ENCODE results near the gene NOVA1. TPM values are rescaled to one million over a fixed set of nuclear protein-coding genes. Genes with fewer than 3 reads are reported as not detected.

The NOVA1 gene
- total RNA-seq, 1 experiment from 2014 or later = not detected

GRCh38 chr14:26463136-26463535 lies 134.7 kb downstream of the NOVA1 start:
- H3K9me3 ChIP-seq (ENCODE audit: low read length) = peaks cover 73% of the 10 kb centered on the region
- DNase-seq = no peak

GRCh38 chr14:26454105-26454504 lies 143.7 kb downstream of the NOVA1 start:
- Histone ChIP-seq H3K27ac (ENCODE audit: low read length) (no peak overlapping the region), H2AFZ (ENCODE audit: low read length) (no peak overlapping the region), H3K4me1 (ENCODE audit: low read length) (no peaks in the 10 kb centered on the region), H3K4me3 (ENCODE audit: low read length) (no peak overlapping the region), H3K9ac (ENCODE audit: low read length) (no peak overlapping the region), H3K9me2 (replicated peaks; ENCODE audit: insufficient read depth, low read length) (no peaks in the 10 kb centered on the region), H3K36me3 (ENCODE audit: insufficient read depth, low read length) (no peaks in the 10 kb centered on the region), H3K27me3 (ENCODE audit: low read length) (no peaks in the 10 kb centered on the region), H3K79me2 (ENCODE audit: low read length) (no peaks in the 10 kb centered on the region), H4K20me1 (ENCODE audit: insufficient read depth, low read depth, low read length) (no peaks in the 10 kb centered on the region), H3K9me3 (ENCODE audit: low read length) (peaks cover 70% of the 10 kb centered on the region), H3K4me2 (ENCODE audit: low read depth, low read length, poor library complexity, severe bottlenecking) (no peak overlapping the region)
- DNase-seq = no peak

More at GRCh38 chr14:26463136-26463535, 134.7 kb downstream of the NOVA1 start:
- Histone ChIP-seq H3K9ac (ENCODE audit: low read length) (no peak overlapping the region), H3K4me1 (ENCODE audit: low read length) (no peaks in the 10 kb centered on the region), H3K36me3 (ENCODE audit: insufficient read depth, low read length) (no peaks in the 10 kb centered on the region), H3K9me2 (replicated peaks; ENCODE audit: insufficient read depth, low read length) (no peaks in the 10 kb centered on the region), H4K20me1 (ENCODE audit: insufficient read depth, low read depth, low read length) (no peaks in the 10 kb centered on the region), H3K4me2 (ENCODE audit: low read depth, low read length, poor library complexity, severe bottlenecking) (no peak overlapping the region), H2AFZ (ENCODE audit: low read length) (no peak overlapping the region), H3K27ac (ENCODE audit: low read length) (no peak overlapping the region), H3K4me3 (ENCODE audit: low read length) (no peak overlapping the region), H3K27me3 (ENCODE audit: low read length) (no peaks in the 10 kb centered on the region), H3K79me2 (ENCODE audit: low read length) (no peaks in the 10 kb centered on the region)

DNA sequence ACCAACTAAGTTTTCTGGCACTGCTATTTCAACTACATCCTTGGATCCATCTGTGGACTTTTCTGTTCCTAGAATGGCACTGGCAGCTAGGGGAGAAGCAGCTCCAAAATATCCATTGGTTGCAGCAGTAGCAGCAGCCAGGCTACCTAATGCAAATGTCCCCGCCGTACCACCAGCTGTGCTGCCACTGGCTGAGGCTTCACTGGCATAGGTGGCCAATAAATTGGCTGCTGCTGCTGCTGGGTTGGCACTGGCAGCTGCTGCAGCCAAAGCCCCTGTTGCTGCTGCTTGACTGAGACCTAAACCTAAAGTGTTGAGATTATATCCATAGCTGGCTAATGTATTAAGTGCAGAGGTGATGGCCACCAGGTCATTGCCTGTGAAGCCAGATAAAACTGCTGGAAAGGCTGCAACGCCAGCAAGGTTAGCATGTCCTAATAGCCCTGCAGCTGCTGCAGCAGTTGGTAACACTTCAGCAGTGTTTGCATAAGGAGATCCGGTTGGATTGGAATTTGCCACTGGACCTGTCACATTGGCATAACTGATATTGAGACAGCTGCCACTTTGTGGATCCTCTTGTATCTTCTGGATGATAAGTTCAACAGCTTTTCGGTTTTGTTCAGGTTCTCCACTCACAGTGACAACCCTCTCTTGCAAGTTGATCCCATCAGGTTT lies 149.5 kb downstream of the NOVA1 start:
- H3K4me2 ChIP-seq (ENCODE audit: low read depth, low read length, poor library complexity, severe bottlenecking) = no peak overlapping the region
- DNase-seq = no peak
- no peak overlapping the region for H3K4me3 ChIP-seq (ENCODE audit: low read length)
- no peak overlapping the region for H2AFZ ChIP-seq (ENCODE audit: low read length)
- peaks cover 73% of the 10 kb centered on the region for H3K9me3 ChIP-seq (ENCODE audit: low read length)
- H3K4me1 ChIP-seq (ENCODE audit: low read length) = no peaks in the 10 kb centered on the region
- no peak overlapping the region for H3K9ac ChIP-seq (ENCODE audit: low read length)
- no peaks in the 10 kb centered on the region for H4K20me1 ChIP-seq (ENCODE audit: insufficient read depth, low read depth, low read length)
- H3K36me3 ChIP-seq (ENCODE audit: insufficient read depth, low read length) = no peaks in the 10 kb centered on the region
- no peaks in the 10 kb centered on the region for H3K9me2 ChIP-seq (replicated peaks; ENCODE audit: insufficient read depth, low read length)
- no peaks in the 10 kb centered on the region for H3K79me2 ChIP-seq (ENCODE audit: low read length)
- no peaks in the 10 kb centered on the region for H3K27me3 ChIP-seq (ENCODE audit: low read length)
- H3K27ac ChIP-seq (ENCODE audit: low read length) = no peak overlapping the region

GRCh38 chr14:26444822-26445221 lies 153.0 kb downstream of the NOVA1 start:
- no peaks in the 10 kb centered on the region for H3K79me2 ChIP-seq (ENCODE audit: low read length)
- no peak overlapping the region for H2AFZ ChIP-seq (ENCODE audit: low read length)
- DNase-seq = no peak
- no peaks in the 10 kb centered on the region for H4K20me1 ChIP-seq (ENCODE audit: insufficient read depth, low read depth, low read length)
- H3K4me1 ChIP-seq (ENCODE audit: low read length) = no peaks in the 10 kb centered on the region
- peaks cover 75% of the 10 kb centered on the region for H3K9me3 ChIP-seq (ENCODE audit: low read length)
- H3K9ac ChIP-seq (ENCODE audit: low read length) = no peak overlapping the region
- no peak overlapping the region for H3K4me2 ChIP-seq (ENCODE audit: low read depth, low read length, poor library complexity, severe bottlenecking)
- H3K4me3 ChIP-seq (ENCODE audit: low read length) = no peak overlapping the region; the same call in 1 of the 2 replicates
- no peak overlapping the region for H3K27ac ChIP-seq (ENCODE audit: low read length)
- no peaks in the 10 kb centered on the region for H3K27me3 ChIP-seq (ENCODE audit: low read length)
- no peaks in the 10 kb centered on the region for H3K36me3 ChIP-seq (ENCODE audit: insufficient read depth, low read length)
- no peaks in the 10 kb centered on the region for H3K9me2 ChIP-seq (replicated peaks; ENCODE audit: insufficient read depth, low read length)

DNA sequence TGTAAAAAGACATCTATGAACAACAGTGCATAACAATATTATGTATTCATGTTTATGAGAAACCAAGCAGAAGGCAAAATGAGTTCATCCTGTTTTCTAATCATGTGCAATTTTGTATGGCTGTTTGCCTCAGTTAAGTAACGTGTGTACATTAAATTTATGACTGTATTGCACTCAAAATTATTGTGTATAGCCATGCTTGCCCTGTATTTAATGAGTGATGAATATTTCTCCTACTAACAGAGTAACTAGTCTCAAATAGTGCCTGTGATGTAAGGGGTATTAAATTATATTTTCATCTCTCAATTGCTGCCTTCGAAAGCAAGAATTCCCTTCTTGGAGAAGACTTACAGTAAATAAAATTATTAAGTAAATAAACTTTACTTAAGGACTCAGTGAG lies 154.2 kb downstream of the NOVA1 start:
- no peaks in the 10 kb centered on the region for H4K20me1 ChIP-seq (ENCODE audit: insufficient read depth, low read depth, low read length)
- no peak overlapping the region for H3K27ac ChIP-seq (ENCODE audit: low read length)
- no peaks in the 10 kb centered on the region for H3K9me2 ChIP-seq (replicated peaks; ENCODE audit: insufficient read depth, low read length)
- H2AFZ ChIP-seq (ENCODE audit: low read length) = no peak overlapping the region
- H3K27me3 ChIP-seq (ENCODE audit: low read length) = no peaks in the 10 kb centered on the region
- H3K4me2 ChIP-seq (ENCODE audit: low read depth, low read length, poor library complexity, severe bottlenecking) = no peak overlapping the region
- no peaks in the 10 kb centered on the region for H3K79me2 ChIP-seq (ENCODE audit: low read length)
- no peaks in the 10 kb centered on the region for H3K4me1 ChIP-seq (ENCODE audit: low read length)
- no peak overlapping the region for H3K9ac ChIP-seq (ENCODE audit: low read length)
- no peak for DNase-seq
- H3K36me3 ChIP-seq (ENCODE audit: insufficient read depth, low read length) = no peaks in the 10 kb centered on the region
- H3K9me3 ChIP-seq (ENCODE audit: low read length) = peaks cover 76% of the 10 kb centered on the region
- no peak overlapping the region; the same call in 1 of the 2 replicates for H3K4me3 ChIP-seq (ENCODE audit: low read length)

- H3K9me3 ChIP-seq (ENCODE audit: low read length) = peaks cover 71% of the 10 kb centered on the region
- H3K27ac ChIP-seq (ENCODE audit: low read length) = no peak overlapping the region
- no peak overlapping the region for H3K9ac ChIP-seq (ENCODE audit: low read length)
- H3K27me3 ChIP-seq (ENCODE audit: low read length) = no peaks in the 10 kb centered on the region
- H3K9me2 ChIP-seq (replicated peaks; ENCODE audit: insufficient read depth, low read length) = no peaks in the 10 kb centered on the region
- no peaks in the 10 kb centered on the region for H3K79me2 ChIP-seq (ENCODE audit: low read length)
- no peak overlapping the region for H3K4me2 ChIP-seq (ENCODE audit: low read depth, low read length, poor library complexity, severe bottlenecking)
- no peak overlapping the region for H2AFZ ChIP-seq (ENCODE audit: low read length)
- H4K20me1 ChIP-seq (ENCODE audit: insufficient read depth, low read depth, low read length) = no peaks in the 10 kb centered on the region
- no peak overlapping the region for H3K4me3 ChIP-seq (ENCODE audit: low read length)
- H3K4me1 ChIP-seq (ENCODE audit: low read length) = no peaks in the 10 kb centered on the region
- H3K36me3 ChIP-seq (ENCODE audit: insufficient read depth, low read length) = no peaks in the 10 kb centered on the region
- no peak for DNase-seq
Observed at GRCh38 chr14:26429205-26429604, 168.6 kb downstream of the NOVA1 start.

- no peaks in the 10 kb centered on the region for H3K9me2 ChIP-seq (replicated peaks; ENCODE audit: insufficient read depth, low read length)
- no peak overlapping the region for H3K9ac ChIP-seq (ENCODE audit: low read length)
- no peaks in the 10 kb centered on the region for H3K27me3 ChIP-seq (ENCODE audit: low read length)
- DNase-seq = no peak
- H3K9me3 ChIP-seq (ENCODE audit: low read length) = peaks cover 64% of the 10 kb centered on the region
- no peak overlapping the region for H2AFZ ChIP-seq (ENCODE audit: low read length)
- H3K4me3 ChIP-seq (ENCODE audit: low read length) = no peak overlapping the region
- no peak overlapping the region for H3K27ac ChIP-seq (ENCODE audit: low read length)
- H4K20me1 ChIP-seq (ENCODE audit: insufficient read depth, low read depth, low read length) = no peaks in the 10 kb centered on the region
- no peak overlapping the region for H3K4me2 ChIP-seq (ENCODE audit: low read depth, low read length, poor library complexity, severe bottlenecking)
- no peaks in the 10 kb centered on the region for H3K4me1 ChIP-seq (ENCODE audit: low read length)
- no peaks in the 10 kb centered on the region for H3K36me3 ChIP-seq (ENCODE audit: insufficient read depth, low read length)
- H3K79me2 ChIP-seq (ENCODE audit: low read length) = no peaks in the 10 kb centered on the region
Observed at GRCh38 chr14:26427097-26427496, 170.7 kb downstream of the NOVA1 start.

DNA sequence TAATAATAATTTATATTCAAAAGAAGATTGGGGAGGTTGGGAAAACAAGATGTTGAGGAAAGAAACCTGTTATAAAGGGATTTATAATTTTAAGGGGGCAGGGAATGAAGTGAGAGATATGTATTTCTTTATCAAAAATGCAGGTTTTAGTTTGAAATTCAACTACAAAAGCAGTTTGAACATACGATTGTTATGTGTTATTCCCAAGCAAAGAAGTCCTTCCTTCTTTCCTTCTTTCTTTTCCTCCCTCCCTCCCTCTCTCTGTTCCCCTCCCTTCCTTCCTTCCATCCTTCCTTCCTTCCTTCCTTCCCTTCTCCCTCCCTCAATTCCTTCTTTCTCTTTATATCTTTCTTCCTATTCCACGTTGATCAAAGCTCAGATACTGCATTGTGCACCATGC lies 173.3 kb downstream of the NOVA1 start:
- Histone ChIP-seq H3K4me1 (ENCODE audit: low read length) (no peaks in the 10 kb centered on the region), H3K27ac (ENCODE audit: low read length) (no peak overlapping the region), H3K36me3 (ENCODE audit: insufficient read depth, low read length) (no peaks in the 10 kb centered on the region), H4K20me1 (ENCODE audit: insufficient read depth, low read depth, low read length) (no peaks in the 10 kb centered on the region), H3K4me2 (ENCODE audit: low read depth, low read length, poor library complexity, severe bottlenecking) (no peak overlapping the region), H2AFZ (ENCODE audit: low read length) (no peak overlapping the region), H3K9ac (ENCODE audit: low read length) (no peak overlapping the region), H3K9me2 (replicated peaks; ENCODE audit: insufficient read depth, low read length) (no peaks in the 10 kb centered on the region), H3K4me3 (ENCODE audit: low read length) (no peak overlapping the region; the same call in 1 of the 2 replicates), H3K79me2 (ENCODE audit: low read length) (no peaks in the 10 kb centered on the region), H3K9me3 (ENCODE audit: low read length) (peaks cover 59% of the 10 kb centered on the region), H3K27me3 (ENCODE audit: low read length) (no peaks in the 10 kb centered on the region)
- DNase-seq = no peak

Data from Karpas-422 (cell line).